GM19463 (cell line): ENCODE results near the gene ZNF335.
A peak's percentile ranks its signal among the peaks of the same experiment; 100 is the strongest.
"Not testable (repeated sequence)": the region's sequence is repeated elsewhere in the genome, so short reads cannot be mapped to it uniquely, and the experiment has no call there.

Source experiments
- ATAC-seq: cut with Tn5 transposase; IDR thresholded peaks from one replicate; pipeline ENCODE4 v1.9.1; 2021; ENCODE audit warnings: mild to moderate bottlenecking, moderate library complexity; ENCODE audit not compliant: unreplicated experiment

Gene ZNF335

GRCh38 chr20:45971425-45971674 is 653 bp downstream of the ZNF335 start:
- peak; percentile 24 for ATAC-seq

- peak; percentile 2 for ATAC-seq
These were observed 1.2 kb downstream of the ZNF335 start for GRCh38 chr20:45970646-45971424.

DNA sequence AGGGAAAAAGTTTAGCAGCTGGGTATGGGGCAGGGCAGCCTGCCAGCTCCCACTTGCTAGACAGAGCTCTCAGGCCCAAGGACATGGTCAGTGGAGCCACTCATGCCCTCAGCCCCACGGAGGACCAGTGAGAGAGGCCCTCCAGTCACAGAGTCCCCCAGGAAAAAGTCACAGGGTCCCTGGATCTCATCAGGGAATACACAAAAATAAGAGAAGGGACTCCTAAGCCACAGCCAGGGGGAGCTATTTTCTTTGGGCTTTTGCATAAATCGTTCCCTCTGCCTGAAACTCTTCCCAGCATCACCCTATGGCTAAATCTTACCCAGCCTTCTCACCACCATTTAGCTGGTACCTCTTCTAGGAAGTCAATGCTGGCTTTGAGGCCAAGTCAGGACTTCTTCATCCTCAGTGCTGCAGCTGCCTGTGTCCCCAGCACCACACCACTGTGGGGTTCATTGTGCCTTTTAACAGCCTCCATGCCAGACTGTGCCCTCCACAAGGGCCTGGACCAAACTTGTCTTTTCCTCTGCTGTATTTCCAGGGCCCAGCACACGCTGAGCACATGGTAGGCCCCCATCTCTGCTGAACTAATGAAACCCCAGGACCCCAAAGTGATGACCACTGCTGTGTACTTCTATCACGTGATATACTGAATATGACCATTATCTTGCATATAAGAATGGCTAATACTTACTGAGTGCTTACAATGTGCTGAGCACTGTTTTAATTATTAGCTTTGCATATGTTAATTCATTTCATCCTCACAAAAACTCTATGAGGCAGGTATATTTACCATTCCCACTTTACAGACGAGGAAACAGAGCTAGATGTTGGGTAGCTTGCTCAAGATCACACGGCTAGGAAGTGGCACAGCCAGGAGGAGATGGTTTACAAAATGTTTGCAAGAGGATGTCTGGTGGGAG is 2.0 kb downstream of the ZNF335 start:
- ATAC-seq = no peak

GRCh38 chr20:45968801-45969711 is 2.9 kb downstream of the ZNF335 start:
- ATAC-seq = no peak

DNA sequence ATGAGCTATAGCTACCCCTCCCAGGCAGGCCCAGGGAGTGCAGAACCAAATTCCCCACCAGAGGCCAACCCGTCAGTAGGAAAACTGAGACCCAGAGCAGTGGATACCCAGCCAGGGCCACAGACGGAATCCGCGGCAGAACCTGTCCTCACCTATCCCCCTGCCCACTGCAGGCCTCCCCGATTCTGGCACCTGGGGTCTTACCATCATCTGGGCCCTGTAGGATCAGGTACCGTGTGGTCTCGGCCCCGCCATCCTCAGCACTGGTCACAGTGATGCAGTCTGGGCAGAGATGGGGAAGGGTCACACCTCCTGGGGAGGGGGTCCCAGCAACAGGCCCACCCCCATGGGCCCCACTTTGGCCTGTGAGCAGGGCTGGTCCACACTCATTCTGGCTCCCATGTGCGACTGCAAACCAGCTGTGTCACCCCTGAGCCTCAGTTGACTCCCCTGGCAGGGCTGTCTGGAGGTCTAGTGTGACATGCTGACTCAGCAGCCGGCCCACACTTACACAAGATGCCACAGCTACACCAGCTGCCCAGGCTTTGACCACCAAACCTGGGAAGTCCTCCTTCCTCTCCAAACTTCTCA is 3.8 kb downstream of the ZNF335 start:
- no peak for ATAC-seq

DNA sequence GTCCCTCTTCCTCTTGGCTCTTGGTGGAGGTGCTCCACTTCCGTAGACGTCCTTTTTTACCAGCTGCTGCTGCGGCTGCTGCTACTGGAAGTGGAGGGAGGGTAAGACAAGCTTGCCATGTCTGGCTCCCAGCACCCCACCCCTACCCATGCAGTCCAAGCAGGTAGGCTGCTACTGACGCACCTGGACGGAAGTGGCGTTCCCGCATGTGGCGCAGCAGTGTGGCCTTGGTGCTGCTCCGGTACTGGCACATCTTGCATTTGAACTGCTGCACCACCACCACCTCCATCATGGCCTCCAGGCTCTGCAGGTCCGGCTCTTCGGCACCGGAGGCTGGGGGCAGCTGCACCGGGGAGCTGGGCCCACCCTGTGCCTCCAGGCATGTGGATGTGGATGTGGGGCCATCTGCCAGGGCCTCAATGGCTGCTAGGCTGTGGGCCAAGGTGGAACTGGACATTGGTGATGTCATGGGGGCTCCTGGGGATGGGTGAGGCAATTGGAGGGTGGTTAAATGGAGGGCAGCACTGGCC is 4.4 kb downstream of the ZNF335 start:
- no peak for ATAC-seq

DNA sequence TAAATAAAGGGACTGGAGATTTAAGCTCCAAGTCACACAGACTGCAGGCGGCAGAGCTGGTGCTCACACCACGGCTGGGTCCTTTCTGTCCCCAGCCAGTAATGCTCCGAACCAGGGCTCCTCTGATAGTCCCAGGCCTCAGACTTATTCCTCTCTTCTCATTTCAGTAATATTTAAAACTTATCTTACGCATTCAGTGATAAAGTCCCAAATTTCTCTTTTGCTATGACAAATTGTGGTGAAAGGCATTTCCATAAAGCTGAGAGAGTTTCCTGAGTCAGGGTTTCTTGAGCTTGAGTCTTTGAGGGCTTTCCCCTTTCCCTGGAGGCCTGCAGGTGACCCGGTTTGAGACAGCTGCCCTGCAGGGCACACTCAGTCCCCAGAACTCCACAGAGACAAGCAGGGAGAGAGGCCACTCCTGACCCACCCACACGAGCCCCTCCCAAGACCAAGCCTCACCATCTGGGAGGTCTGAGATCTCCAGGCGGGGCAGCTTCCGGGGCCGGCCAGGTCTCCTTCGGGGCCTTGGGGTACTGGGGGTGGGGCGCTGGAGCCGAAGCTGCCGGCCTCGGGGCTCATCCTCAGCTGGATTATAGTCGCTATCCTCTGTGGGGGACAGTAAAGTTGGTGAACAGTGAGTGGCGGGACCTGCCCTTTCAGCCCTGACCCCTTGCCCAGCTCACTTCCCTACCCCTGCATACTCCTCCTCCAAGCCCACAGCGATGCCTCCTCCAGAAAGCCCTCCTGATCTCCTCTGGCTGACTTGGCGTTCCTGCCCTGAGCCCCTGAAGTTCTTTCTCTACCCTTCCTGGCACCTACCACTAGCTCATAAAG is 6.6 kb downstream of the ZNF335 start:
- no peak for ATAC-seq

DNA sequence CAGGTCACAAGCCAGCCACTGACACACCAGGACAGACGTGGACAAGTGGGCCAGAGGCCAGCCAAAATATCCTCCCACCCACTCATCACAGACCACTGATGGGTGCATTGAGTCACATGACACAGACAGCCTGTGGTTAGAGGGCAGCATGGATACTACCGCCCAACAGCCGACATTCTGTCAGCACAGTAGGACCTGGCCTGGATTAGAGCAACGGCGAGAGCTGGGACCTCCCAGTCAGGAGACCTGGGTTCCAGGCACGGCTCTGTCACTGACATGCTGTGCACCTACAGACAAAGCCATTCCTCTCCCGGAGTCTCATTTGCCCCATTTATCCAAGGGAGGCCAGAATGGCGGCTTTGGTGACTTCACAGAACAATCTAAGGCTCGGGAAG is 8.0 kb downstream of the ZNF335 start:
- no peak for ATAC-seq

DNA sequence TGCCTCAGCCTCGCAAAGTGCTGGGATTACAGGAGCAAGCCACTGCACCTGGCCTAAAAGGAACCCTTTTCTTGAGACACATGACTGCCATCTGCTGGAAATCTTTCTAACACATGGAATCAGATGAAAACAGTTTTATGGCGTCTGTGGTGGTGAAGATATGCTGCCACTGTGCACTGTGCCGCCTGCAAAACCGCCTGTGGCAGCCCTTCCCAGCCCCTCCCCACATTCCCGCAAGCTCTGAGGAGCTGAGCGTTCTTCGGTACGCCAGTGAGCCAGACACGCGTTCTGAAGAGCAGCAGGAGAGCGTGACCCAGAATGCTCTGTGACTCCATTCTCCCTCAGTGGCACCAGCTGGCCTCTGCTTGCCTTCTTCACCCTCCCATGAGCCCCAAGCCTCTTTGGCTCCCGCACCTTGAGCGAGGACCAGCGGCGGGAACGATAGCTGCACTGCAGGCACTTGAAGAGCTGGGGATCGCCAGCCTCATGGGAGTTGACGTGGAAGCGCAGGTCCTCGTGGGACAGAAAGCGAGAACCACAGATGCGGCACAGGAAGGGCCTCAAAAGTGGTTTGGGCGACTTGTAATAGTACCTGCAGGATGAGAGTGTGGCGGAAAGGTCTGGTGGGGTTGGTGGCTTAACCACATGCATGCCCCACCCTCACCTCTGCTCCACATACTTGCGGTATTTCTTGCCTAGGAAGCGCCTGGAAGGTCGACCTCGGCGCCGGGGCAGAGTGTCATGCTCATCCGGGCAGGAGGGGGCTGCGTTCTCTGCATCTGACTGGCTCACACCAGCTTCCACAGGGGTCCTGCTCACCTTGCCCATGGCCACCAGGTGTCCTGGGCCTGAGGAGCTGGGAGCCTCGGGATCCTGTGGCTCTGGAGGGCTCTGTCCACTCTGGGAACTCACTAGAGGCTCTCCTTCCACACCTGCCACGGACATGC is 8.7 kb downstream of the ZNF335 start:
- no peak for ATAC-seq

- ATAC-seq = no peak
These were observed 9.8 kb downstream of the ZNF335 start for GRCh38 chr20:45962031-45962755.

- no peak for ATAC-seq
These were observed 11.9 kb downstream of the ZNF335 start for GRCh38 chr20:45959956-45960630.

DNA sequence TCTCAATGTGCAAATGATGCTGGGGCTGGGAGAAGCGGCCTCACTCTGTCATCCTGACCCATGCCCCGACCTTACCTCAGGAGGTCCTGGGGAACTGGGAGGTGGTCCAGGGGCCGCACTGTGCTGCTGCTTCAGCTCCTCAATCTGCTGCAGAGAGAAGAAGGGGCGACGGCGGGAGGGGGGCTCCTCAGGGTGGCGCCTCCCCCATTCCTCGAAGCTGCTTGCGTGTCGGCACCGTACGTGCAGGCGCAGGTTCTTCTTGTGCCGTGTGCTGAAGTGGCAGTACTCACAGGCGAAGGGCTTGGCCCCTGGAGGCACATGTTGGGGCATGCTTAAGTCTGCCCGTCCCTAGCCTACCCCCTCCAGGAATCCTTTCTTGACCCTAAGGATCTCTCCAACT is 12.9 kb downstream of the ZNF335 start:
- ATAC-seq = no peak

GRCh38 chr20:45958593-45958992 is 13.4 kb downstream of the ZNF335 start:
- ATAC-seq = no peak

DNA sequence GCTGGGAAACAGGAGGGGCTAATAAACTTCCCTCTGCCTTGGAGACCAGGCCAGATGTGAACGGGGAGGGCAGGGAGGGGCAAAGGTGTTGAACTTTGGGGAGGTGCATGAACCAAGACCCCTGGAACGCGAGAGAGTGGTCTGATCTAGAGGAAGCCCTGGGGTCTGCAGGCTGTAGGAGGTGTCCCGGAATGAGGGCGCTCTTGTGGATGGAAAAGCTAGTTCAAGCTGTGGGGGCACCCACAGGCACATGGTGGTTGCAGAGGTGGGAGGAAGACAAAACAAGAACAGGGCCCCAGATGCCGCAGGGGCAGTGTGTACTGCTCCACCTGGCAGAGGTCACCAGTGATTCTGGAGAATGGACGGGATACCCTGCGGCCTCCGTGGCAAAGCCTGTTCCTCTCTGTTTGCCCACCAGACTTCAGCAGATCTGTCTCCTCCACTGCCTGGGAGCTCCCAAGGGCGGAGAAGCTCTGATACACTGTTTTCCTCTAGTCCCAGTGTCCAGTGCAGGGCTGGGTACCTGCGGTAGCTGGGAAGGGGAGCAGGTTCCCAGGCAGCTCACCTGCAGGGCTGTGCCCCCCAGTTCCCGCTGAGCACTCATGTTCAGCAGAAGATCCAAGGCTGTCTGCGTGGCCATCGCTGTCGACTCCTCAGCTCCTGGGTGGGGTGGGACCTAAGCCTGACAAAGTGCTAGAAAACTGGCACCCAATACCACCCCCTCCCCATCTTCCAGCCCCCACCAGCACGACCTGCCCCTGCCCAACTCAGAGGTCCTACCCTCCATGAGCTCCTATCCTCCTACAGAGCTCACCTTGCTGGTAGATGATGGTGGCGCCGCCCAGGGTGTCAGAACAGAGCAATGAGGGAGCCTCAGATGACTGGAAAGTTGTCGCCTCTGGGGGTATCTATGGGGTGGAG is 14.7 kb downstream of the ZNF335 start:
- no peak for ATAC-seq

GRCh38 chr20:45956326-45956725 is 15.7 kb downstream of the ZNF335 start:
- not testable (repeated sequence) for ATAC-seq

DNA sequence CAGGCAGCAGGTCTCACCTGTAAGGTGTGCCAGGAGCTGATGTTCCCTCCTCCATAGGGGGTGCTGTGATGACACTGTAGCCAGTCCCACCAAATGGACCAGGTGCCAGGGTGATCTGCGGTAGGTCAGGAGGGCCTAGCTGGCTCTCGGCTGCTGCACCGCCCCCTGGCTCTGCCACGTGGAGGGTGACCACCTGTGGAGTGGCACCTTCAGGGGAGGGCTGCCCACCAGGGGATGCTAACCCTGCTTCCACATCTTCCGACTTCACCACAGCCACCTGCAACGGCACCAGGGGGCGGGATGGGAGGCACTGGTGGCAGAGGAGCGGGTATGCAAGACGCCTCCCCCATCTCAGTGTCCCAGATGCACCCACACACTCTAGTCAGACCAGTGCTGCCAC is 18.3 kb downstream of the ZNF335 start:
- no peak for ATAC-seq
